ENCODE measurements around the gene HAAO. TPM values are rescaled to one million over a fixed set of nuclear protein-coding genes. Genes with fewer than 3 reads are reported as not detected.

Gene HAAO
- total RNA-seq, 2 experiments from 2014 or later = not detected

- DNase-seq = no peak
- CTCF ChIA-PET = no interaction called here
- H3K9me3 Mint-ChIP-seq = no peaks in the 10 kb centered on the region
Observed at GRCh38 chr2:42839809-42840501, 47.6 kb upstream of the HAAO start.

GRCh38 chr2:42838133-42838532 lies 45.8 kb upstream of the HAAO start:
- TF ChIP-seq CTCF (IDR thresholded peaks at IDR 0.05) = no peak

More at GRCh38 chr2:42839809-42840501, 47.6 kb upstream of the HAAO start:
- H3K36me3 ChIP-seq (ENCODE audit: insufficient read depth, low read length) = no peaks in the 10 kb centered on the region
- no peaks in the 10 kb centered on the region for H3K27me3 Mint-ChIP-seq
- H3K4me3 Mint-ChIP-seq = no peak overlapping the region
- no peak overlapping the region for H3K27ac Mint-ChIP-seq
- no peak for TF ChIP-seq CTCF (IDR thresholded peaks at IDR 0.05)
- H3K36me3 Mint-ChIP-seq (ENCODE audit: low read depth) = no peaks in the 10 kb centered on the region
- intact Hi-C loops (cut with DNase I, micrococcal nuclease) = no loop called here
- no peaks in the 10 kb centered on the region for H3K27me3 ChIP-seq (ENCODE audit: control insufficient read depth in 1 of 2, insufficient read depth in 2 of 2, low read length in 2 of 2)
- H3K4me1 Mint-ChIP-seq (ENCODE audit: low read depth) = no peaks in the 10 kb centered on the region
- H3K4me3 ChIP-seq (ENCODE audit: low read length) = no peak overlapping the region
- POLR2A ChIA-PET = no interaction called here
- no peak for ATAC-seq (ENCODE audit: poor library complexity)
- no peaks in the 10 kb centered on the region for H3K4me1 ChIP-seq (ENCODE audit: insufficient read depth, low read length)
- no peaks in the 10 kb centered on the region for H3K9me3 ChIP-seq (ENCODE audit: control insufficient read depth in 1 of 2, insufficient read depth in 1 of 2, low read length in 2 of 2)
- H3K27ac ChIP-seq (ENCODE audit: low read depth in 1 of 2, low read length in 2 of 2) = no peak overlapping the region

DNA sequence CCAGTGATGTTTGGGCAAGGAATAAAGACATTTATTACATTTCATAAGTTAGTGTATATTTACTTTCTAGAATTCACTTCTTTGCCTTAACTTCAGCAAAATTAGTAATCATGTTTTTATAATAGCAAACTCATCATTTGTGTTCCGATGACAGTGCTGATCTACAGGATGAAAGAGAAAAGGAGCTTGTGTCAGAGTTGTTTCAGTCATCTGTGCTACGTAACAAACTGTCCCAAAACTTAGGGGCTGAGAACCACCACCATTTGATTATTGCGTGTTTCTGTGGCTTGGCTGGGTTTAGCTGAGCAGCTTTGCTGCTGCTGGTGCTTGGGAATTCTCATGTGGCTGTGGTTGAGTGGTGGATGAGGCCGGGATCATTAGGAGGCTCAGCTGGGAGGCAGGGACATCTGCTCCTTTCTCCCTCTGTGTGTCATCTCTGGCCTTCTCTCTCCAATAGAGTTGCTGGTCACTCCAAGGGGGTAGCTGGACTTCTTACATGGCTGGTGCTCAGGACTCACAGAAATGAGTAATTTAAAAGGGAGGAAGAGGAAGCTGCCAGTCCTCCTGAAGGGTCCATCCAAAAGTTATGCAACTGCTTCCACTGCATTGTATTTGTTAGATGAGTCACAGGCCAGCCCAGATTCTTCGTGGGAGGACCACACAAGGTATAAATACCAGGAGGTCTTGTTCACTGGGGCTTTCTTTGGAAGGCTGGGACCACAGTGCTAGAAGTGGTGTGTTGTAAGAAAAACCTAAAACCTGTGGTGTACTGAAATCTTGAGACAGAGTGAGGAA lies 43.4 kb upstream of the HAAO start:
- Mint-ChIP-seq H3K27me3 (no peaks in the 10 kb centered on the region), H3K36me3 (ENCODE audit: low read depth) (no peaks in the 10 kb centered on the region), H3K9me3 (no peaks in the 10 kb centered on the region), H3K4me3 (no peak overlapping the region), H3K27ac (no peak overlapping the region), H3K4me1 (ENCODE audit: low read depth) (no peaks in the 10 kb centered on the region)
- Histone ChIP-seq H3K36me3 (ENCODE audit: insufficient read depth, low read length) (no peaks in the 10 kb centered on the region), H3K9me3 (ENCODE audit: control insufficient read depth in 1 of 2, insufficient read depth in 1 of 2, low read length in 2 of 2) (no peaks in the 10 kb centered on the region), H3K4me1 (ENCODE audit: insufficient read depth, low read length) (no peaks in the 10 kb centered on the region), H3K27ac (ENCODE audit: low read depth in 1 of 2, low read length in 2 of 2) (no peak overlapping the region), H3K4me3 (ENCODE audit: low read length) (no peak overlapping the region), H3K27me3 (ENCODE audit: control insufficient read depth in 1 of 2, insufficient read depth in 2 of 2, low read length in 2 of 2) (no peaks in the 10 kb centered on the region)
- no peak for TF ChIP-seq CTCF (IDR thresholded peaks at IDR 0.05)
- ATAC-seq (ENCODE audit: poor library complexity) = no peak
- DNase-seq = peak in 2 of 14 experiments; percentile 35 to 54
- intact Hi-C loops (cut with DNase I, micrococcal nuclease) = no loop called here
- POLR2A ChIA-PET = no interaction called here
- CTCF ChIA-PET = interaction anchor here (0.6 kb wide), 1 partner anchor 1882 kb away, joined by 3 read pairs; no protein-coding TSS in a partner anchor

More at GRCh38 chr2:42838133-42838532, 45.8 kb upstream of the HAAO start:
- Histone ChIP-seq H3K27ac (ENCODE audit: low read depth in 1 of 2, low read length in 2 of 2) (no peak overlapping the region), H3K4me3 (ENCODE audit: low read length) (no peak overlapping the region), H3K36me3 (ENCODE audit: insufficient read depth, low read length) (no peaks in the 10 kb centered on the region), H3K27me3 (ENCODE audit: control insufficient read depth in 1 of 2, insufficient read depth in 2 of 2, low read length in 2 of 2) (no peaks in the 10 kb centered on the region), H3K4me1 (ENCODE audit: insufficient read depth, low read length) (no peaks in the 10 kb centered on the region), H3K9me3 (ENCODE audit: control insufficient read depth in 1 of 2, insufficient read depth in 1 of 2, low read length in 2 of 2) (no peaks in the 10 kb centered on the region)
- CTCF ChIA-PET = interaction anchor here (0.6 kb wide), 1 partner anchor 743 kb away, joined by 4 read pairs; no protein-coding TSS in a partner anchor
- intact Hi-C loops (cut with DNase I, micrococcal nuclease) = no loop called here
- no peak for ATAC-seq (ENCODE audit: poor library complexity)
- Mint-ChIP-seq H3K36me3 (ENCODE audit: low read depth) (no peaks in the 10 kb centered on the region), H3K27ac (no peak overlapping the region), H3K9me3 (no peaks in the 10 kb centered on the region), H3K27me3 (no peaks in the 10 kb centered on the region), H3K4me3 (no peak overlapping the region), H3K4me1 (ENCODE audit: low read depth) (no peaks in the 10 kb centered on the region)
- DNase-seq = no peak
- POLR2A ChIA-PET = no interaction called here

All from CD4-positive, alpha-beta T cell (primary cell).